ENCODE results near the gene GEMIN4. TPM values are rescaled to one million over a fixed set of nuclear protein-coding genes. Genes with fewer than 3 reads are reported as not detected.
A peak's percentile ranks its signal among the peaks of the same experiment; 100 is the strongest.

Gene GEMIN4
- total RNA-seq, 1 donor from 2014 or later, result 37.3 TPM

GRCh38 chr17:746783-747629, 5.1 kb downstream of the GEMIN4 start:
- DNase-seq (ENCODE audit: low read depth, low spot score), result no peak
- H3K36me3 Mint-ChIP-seq (ENCODE audit: low read depth), result peaks cover 36% of the 10 kb centered on the region
- H3K4me3 Mint-ChIP-seq, result no peak overlapping the region
- no peak for TF ChIP-seq CTCF (conservative IDR thresholded peaks at IDR 0.05)
- peaks cover 5% of the 10 kb centered on the region for H3K9me3 Mint-ChIP-seq
- H3K4me1 Mint-ChIP-seq, result peaks cover 21% of the 10 kb centered on the region
- no peak overlapping the region for H3K27ac Mint-ChIP-seq (ENCODE audit: unreplicated experiment)
- H3K27me3 Mint-ChIP-seq (ENCODE audit: low read depth), result no peaks in the 10 kb centered on the region

GRCh38 chr17:746181-746580, 5.9 kb downstream of the GEMIN4 start:
- H3K27me3 Mint-ChIP-seq (ENCODE audit: low read depth), result no peaks in the 10 kb centered on the region
- no peak overlapping the region for H3K27ac Mint-ChIP-seq (ENCODE audit: unreplicated experiment)
- peaks cover 5% of the 10 kb centered on the region for H3K9me3 Mint-ChIP-seq
- no peak for TF ChIP-seq CTCF (conservative IDR thresholded peaks at IDR 0.05)
- H3K4me3 Mint-ChIP-seq, result no peak overlapping the region
- DNase-seq (ENCODE audit: low read depth, low spot score), result no peak
- H3K4me1 Mint-ChIP-seq, result peaks cover 16% of the 10 kb centered on the region
- H3K36me3 Mint-ChIP-seq (ENCODE audit: low read depth), result peaks cover 39% of the 10 kb centered on the region

GRCh38 chr17:745406-745805, 6.7 kb downstream of the GEMIN4 start:
- peaks cover 12% of the 10 kb centered on the region for H3K4me1 Mint-ChIP-seq
- peaks cover 5% of the 10 kb centered on the region for H3K9me3 Mint-ChIP-seq
- peaks cover 41% of the 10 kb centered on the region for H3K36me3 Mint-ChIP-seq (ENCODE audit: low read depth)
- H3K27me3 Mint-ChIP-seq (ENCODE audit: low read depth), result no peaks in the 10 kb centered on the region
- peak overlapping the region; percentile 44 for H3K4me3 Mint-ChIP-seq
- DNase-seq (ENCODE audit: low read depth, low spot score), result no peak
- no peak overlapping the region for H3K27ac Mint-ChIP-seq (ENCODE audit: unreplicated experiment)
- TF ChIP-seq CTCF (conservative IDR thresholded peaks at IDR 0.05), result no peak

GRCh38 chr17:744937-745336, 7.1 kb downstream of the GEMIN4 start:
- no peak for DNase-seq (ENCODE audit: low read depth, low spot score)
- Mint-ChIP-seq H3K9me3 (peaks cover 5% of the 10 kb centered on the region), H3K27me3 (ENCODE audit: low read depth) (no peaks in the 10 kb centered on the region), H3K4me1 (peaks cover 11% of the 10 kb centered on the region), H3K27ac (ENCODE audit: unreplicated experiment) (no peak overlapping the region), H3K4me3 (no peak overlapping the region), H3K36me3 (ENCODE audit: low read depth) (peaks cover 40% of the 10 kb centered on the region)
- TF ChIP-seq CTCF (conservative IDR thresholded peaks at IDR 0.05), result no peak

GRCh38 chr17:743139-743538, 8.9 kb downstream of the GEMIN4 start:
- H3K9me3 Mint-ChIP-seq, result no peaks in the 10 kb centered on the region
- H3K36me3 Mint-ChIP-seq (ENCODE audit: low read depth), result peaks cover 32% of the 10 kb centered on the region
- DNase-seq (ENCODE audit: low read depth, low spot score), result no peak
- H3K27me3 Mint-ChIP-seq (ENCODE audit: low read depth), result no peaks in the 10 kb centered on the region
- H3K27ac Mint-ChIP-seq (ENCODE audit: unreplicated experiment), result no peak overlapping the region
- H3K4me3 Mint-ChIP-seq, result peak overlapping the region; percentile 57
- H3K4me1 Mint-ChIP-seq, result peaks cover 6% of the 10 kb centered on the region
- no peak for TF ChIP-seq CTCF (conservative IDR thresholded peaks at IDR 0.05)
